ENCODE data around the gene ZNF32.

GRCh38 chr10:43689618-43689954, 40.9 kb upstream of the ZNF32 start:
- no peak for TF ChIP-seq CTCF (IDR thresholded peaks at IDR 0.05; ENCODE audit: low read length)
- no peak for TF ChIP-seq EZH2 (IDR thresholded peaks at IDR 0.05; ENCODE audit: borderline replicate concordance, low read length)
